SK-N-SH treated with all-trans-retinoic acid at 6 μM for 48 hours (cell line): Measurements from ENCODE around the gene TMEM86A.

Experiments used
- BACH2 ChIP-seq: fragments of 250-450 bp; sonication (Bioruptor Pico); IDR thresholded peaks from 2 replicates; pipeline ENCODE4 v1.9.0; 2021; ENCODE audit warnings: mild to moderate bottlenecking, borderline replicate concordance
- CSDC2 ChIP-seq: fragments of 250-450 bp; sonication (Bioruptor Pico); IDR thresholded peaks from 2 replicates; pipeline ENCODE4 v1.5.0; 2020; ENCODE audit warnings: mild to moderate bottlenecking, moderate library complexity
- ESRRG ChIP-seq: fragments of 250-450 bp; sonication (Bioruptor Pico); IDR thresholded peaks from 2 replicates; pipeline ENCODE4 v1.6.1; 2021; ENCODE audit warnings: mild to moderate bottlenecking
- ISL1 ChIP-seq: fragments of 250-450 bp; sonication (Bioruptor Pico); IDR thresholded peaks from 2 replicates; pipeline ENCODE4 v2.1.2; 2022; ENCODE audit warnings: mild to moderate bottlenecking, moderate library complexity
- PATZ1 ChIP-seq: fragments of 250-450 bp; sonication (Bioruptor Pico); IDR thresholded peaks from 2 replicates; pipeline ENCODE4 v1.8.0; 2020; ENCODE audit warnings: mild to moderate bottlenecking, moderate library complexity, borderline replicate concordance
- POU6F1 ChIP-seq: fragments of 250-450 bp; sonication (Bioruptor Pico); IDR thresholded peaks from 2 replicates; pipeline ENCODE4 v1.8.0; 2021; ENCODE audit warnings: low read depth, mild to moderate bottlenecking, moderate library complexity, borderline replicate concordance
- ZFP30 ChIP-seq: fragments of 450-650 bp; formaldehyde crosslinking; IDR thresholded peaks from 2 replicates; pipeline ENCODE4 v1.5.0; 2022; ENCODE audit warnings: mild to moderate bottlenecking, moderate library complexity
- ZNF565 ChIP-seq: fragments of 450-650 bp; formaldehyde crosslinking; conservative IDR thresholded peaks from 2 replicates; pipeline ENCODE4 v1.5.0; 2020; ENCODE audit warnings: low read depth, mild to moderate bottlenecking, moderate library complexity

GRCh38 chr11:18752502-18752901 is 53.9 kb downstream of the TMEM86A start:
- TF ChIP-seq ZFP30 (CRISPR knock-in tag) (no peak), BACH2 (no peak), POU6F1 (CRISPR knock-in tag) (no peak), ISL1 (CRISPR knock-in tag) (no peak), ZNF565 (CRISPR knock-in tag) (no peak), ESRRG (CRISPR knock-in tag) (no peak), PATZ1 (CRISPR knock-in tag) (no peak), CSDC2 (CRISPR knock-in tag) (no peak)
